HepG2 (cell line): ENCODE measurements around the gene HSD11B2. TPM values are rescaled to one million over a fixed set of nuclear protein-coding genes. Genes with fewer than 3 reads are reported as not detected.

ENCODE experiments used
- ATF5 ChIP-seq: sonication (generic); formaldehyde crosslinking; IDR thresholded peaks from 2 replicates; pipeline ENCODE4 v1.4.0; 2020; ENCODE audit warnings: mild to moderate bottlenecking, low read depth, missing genetic modification reagents
- CENPX ChIP-seq: sonication (generic); formaldehyde crosslinking; IDR thresholded peaks from 2 replicates; pipeline ENCODE4 v1.9.0; 2021; ENCODE audit warnings: mild to moderate bottlenecking, missing genetic modification reagents, moderate library complexity
- DR1 ChIP-seq: sonication (generic); formaldehyde crosslinking; IDR thresholded peaks from 2 replicates; pipeline ENCODE4 v1.8.0; 2021; ENCODE audit warnings: mild to moderate bottlenecking, missing genetic modification reagents, inconsistent platforms
- GTF2F1 ChIP-seq: fragments of 150-350 bp; IDR thresholded peaks from 2 replicates; pipeline ENCODE4 v1.6.1; 2014; ENCODE audit warnings: low read length
- KDM5A ChIP-seq: fragments of 200-600 bp; sonication (generic); IDR thresholded peaks from 2 replicates; pipeline ENCODE4 v1.7.0; 2018; ENCODE audit warnings: antibody characterized with exemption, mild to moderate bottlenecking, low read length, borderline replicate concordance
- SRSF4 ChIP-seq: fragments of 200-400 bp; formaldehyde crosslinking; IDR thresholded peaks from one replicate; pipeline ENCODE4 v1.6.1; 2018; ENCODE audit warnings: mild to moderate bottlenecking, low read depth, low read length, moderate library complexity; ENCODE audit not compliant: poor library complexity, severe bottlenecking
- TCF7L2 ChIP-seq: IDR thresholded peaks from 2 replicates; pipeline ENCODE4 v1.6.1; 2011; ENCODE audit warnings: mild to moderate bottlenecking, low read depth, low read length, moderate library complexity
- TEAD3 ChIP-seq: optimal IDR thresholded peaks from 2 replicates; pipeline ENCODE3; 2016; ENCODE audit warnings: borderline replicate concordance
- ZFX ChIP-seq: sonication (generic); formaldehyde crosslinking; IDR thresholded peaks from 2 replicates; pipeline ENCODE4 v1.4.0; 2020; ENCODE audit warnings: mild to moderate bottlenecking, low read depth, missing genetic modification reagents, moderate library complexity
- ZNF430 ChIP-seq: sonication (generic); formaldehyde crosslinking; IDR thresholded peaks from 2 replicates; pipeline ENCODE4 v1.9.0; 2021; ENCODE audit warnings: mild to moderate bottlenecking, missing genetic modification reagents
- ZNF510 ChIP-seq: sonication (generic); formaldehyde crosslinking; IDR thresholded peaks from 2 replicates; pipeline ENCODE4 v1.4.0; 2020; ENCODE audit warnings: low read depth, mild to moderate bottlenecking, missing genetic modification reagents
- ZNF75D ChIP-seq: sonication (generic); formaldehyde crosslinking; IDR thresholded peaks from 2 replicates; pipeline ENCODE4 v1.8.1; 2023; ENCODE audit warnings: missing genetic modification reagents, mild to moderate bottlenecking, borderline replicate concordance
- polyA plus RNA-seq, 8 experiments: library from polyadenylated mRNA; depleted of rRNA in 3 of 8; stranded (reverse) in 7 of 8; unstranded in 1 of 8; fragments of >200 nt; fragmentation: Illumina TruSeq in 4 of 8; extraction: Trizol in 4 of 8; gene quantifications; 2 replicates each; pipeline versions ENCODE4 v1.2.1 to v1.2.3, GENCODE V29; 2011 to 2016; ENCODE audit warnings: low read depth in 4 of 8, missing spikeins in 1 of 8, mixed read lengths in 1 of 8; ENCODE audit not compliant: insufficient read depth in 1 of 8
- total RNA-seq, 5 experiments: library from RNA; depleted of rRNA; stranded (reverse); fragments of >200 nt; fragmentation: Illumina TruSeq; extraction: Trizol; gene quantifications; 2 replicates each; pipeline ENCODE4 v1.2.3, GENCODE V29; 2016; ENCODE audit warnings: low read depth in 1 of 5
- TF ChIP-seq, protein P1 (sequence below): sonication (generic); formaldehyde crosslinking; IDR thresholded peaks from 2 replicates; pipeline ENCODE4 v1.4.0; 2020; ENCODE audit warnings: missing genetic modification reagents
- TF ChIP-seq, protein P2 (sequence below): sonication (generic); formaldehyde crosslinking; IDR thresholded peaks from 2 replicates; pipeline ENCODE4 v1.9.0; 2021; ENCODE audit warnings: mild to moderate bottlenecking, missing genetic modification reagents
- TF ChIP-seq, protein P3 (sequence below): sonication (generic); formaldehyde crosslinking; IDR thresholded peaks from 2 replicates; pipeline ENCODE4 v1.4.0; 2020; ENCODE audit warnings: missing genetic modification reagents, borderline replicate concordance

The HSD11B2 gene
- total and polyA plus RNA-seq, 2 of the 13 experiments (the other 11 are each of a cell fraction or from before 2014, with no cell fraction given): 8.9 to 13.6 TPM

GRCh38 chr16:67415872-67416793 lies 14.8 kb upstream of the HSD11B2 start, which contains the start of gene ZDHHC1 (continued):
- TF ChIP-seq, protein P1, sequence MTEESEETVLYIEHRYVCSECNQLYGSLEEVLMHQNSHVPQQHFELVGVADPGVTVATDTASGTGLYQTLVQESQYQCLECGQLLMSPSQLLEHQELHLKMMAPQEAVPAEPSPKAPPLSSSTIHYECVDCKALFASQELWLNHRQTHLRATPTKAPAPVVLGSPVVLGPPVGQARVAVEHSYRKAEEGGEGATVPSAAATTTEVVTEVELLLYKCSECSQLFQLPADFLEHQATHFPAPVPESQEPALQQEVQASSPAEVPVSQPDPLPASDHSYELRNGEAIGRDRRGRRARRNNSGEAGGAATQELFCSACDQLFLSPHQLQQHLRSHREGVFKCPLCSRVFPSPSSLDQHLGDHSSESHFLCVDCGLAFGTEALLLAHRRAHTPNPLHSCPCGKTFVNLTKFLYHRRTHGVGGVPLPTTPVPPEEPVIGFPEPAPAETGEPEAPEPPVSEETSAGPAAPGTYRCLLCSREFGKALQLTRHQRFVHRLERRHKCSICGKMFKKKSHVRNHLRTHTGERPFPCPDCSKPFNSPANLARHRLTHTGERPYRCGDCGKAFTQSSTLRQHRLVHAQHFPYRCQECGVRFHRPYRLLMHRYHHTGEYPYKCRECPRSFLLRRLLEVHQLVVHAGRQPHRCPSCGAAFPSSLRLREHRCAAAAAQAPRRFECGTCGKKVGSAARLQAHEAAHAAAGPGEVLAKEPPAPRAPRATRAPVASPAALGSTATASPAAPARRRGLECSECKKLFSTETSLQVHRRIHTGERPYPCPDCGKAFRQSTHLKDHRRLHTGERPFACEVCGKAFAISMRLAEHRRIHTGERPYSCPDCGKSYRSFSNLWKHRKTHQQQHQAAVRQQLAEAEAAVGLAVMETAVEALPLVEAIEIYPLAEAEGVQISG (CRISPR knock-in tag): peak; percentile 71; the same call in 1 of the 2 replicates
- peak; percentile 23 for TF ChIP-seq TEAD3 (CRISPR knock-in tag)
- TF ChIP-seq KDM5A: no peak
- peak; percentile 99 for TF ChIP-seq ZFX (CRISPR knock-in tag)
- no peak for TF ChIP-seq ZNF75D (CRISPR knock-in tag)
- TF ChIP-seq TCF7L2: no peak
- no peak for TF ChIP-seq SRSF4
- TF ChIP-seq ZNF430 (CRISPR knock-in tag): peak; percentile 57; the same call in 1 of the 2 replicates
- peak; percentile 79; the same call in 1 of the 2 replicates for TF ChIP-seq ZNF510 (CRISPR knock-in tag)
- peak; percentile 49; the same call in 1 of the 2 replicates for TF ChIP-seq DR1 (CRISPR knock-in tag)
- TF ChIP-seq GTF2F1: no peak
- TF ChIP-seq, protein P2, sequence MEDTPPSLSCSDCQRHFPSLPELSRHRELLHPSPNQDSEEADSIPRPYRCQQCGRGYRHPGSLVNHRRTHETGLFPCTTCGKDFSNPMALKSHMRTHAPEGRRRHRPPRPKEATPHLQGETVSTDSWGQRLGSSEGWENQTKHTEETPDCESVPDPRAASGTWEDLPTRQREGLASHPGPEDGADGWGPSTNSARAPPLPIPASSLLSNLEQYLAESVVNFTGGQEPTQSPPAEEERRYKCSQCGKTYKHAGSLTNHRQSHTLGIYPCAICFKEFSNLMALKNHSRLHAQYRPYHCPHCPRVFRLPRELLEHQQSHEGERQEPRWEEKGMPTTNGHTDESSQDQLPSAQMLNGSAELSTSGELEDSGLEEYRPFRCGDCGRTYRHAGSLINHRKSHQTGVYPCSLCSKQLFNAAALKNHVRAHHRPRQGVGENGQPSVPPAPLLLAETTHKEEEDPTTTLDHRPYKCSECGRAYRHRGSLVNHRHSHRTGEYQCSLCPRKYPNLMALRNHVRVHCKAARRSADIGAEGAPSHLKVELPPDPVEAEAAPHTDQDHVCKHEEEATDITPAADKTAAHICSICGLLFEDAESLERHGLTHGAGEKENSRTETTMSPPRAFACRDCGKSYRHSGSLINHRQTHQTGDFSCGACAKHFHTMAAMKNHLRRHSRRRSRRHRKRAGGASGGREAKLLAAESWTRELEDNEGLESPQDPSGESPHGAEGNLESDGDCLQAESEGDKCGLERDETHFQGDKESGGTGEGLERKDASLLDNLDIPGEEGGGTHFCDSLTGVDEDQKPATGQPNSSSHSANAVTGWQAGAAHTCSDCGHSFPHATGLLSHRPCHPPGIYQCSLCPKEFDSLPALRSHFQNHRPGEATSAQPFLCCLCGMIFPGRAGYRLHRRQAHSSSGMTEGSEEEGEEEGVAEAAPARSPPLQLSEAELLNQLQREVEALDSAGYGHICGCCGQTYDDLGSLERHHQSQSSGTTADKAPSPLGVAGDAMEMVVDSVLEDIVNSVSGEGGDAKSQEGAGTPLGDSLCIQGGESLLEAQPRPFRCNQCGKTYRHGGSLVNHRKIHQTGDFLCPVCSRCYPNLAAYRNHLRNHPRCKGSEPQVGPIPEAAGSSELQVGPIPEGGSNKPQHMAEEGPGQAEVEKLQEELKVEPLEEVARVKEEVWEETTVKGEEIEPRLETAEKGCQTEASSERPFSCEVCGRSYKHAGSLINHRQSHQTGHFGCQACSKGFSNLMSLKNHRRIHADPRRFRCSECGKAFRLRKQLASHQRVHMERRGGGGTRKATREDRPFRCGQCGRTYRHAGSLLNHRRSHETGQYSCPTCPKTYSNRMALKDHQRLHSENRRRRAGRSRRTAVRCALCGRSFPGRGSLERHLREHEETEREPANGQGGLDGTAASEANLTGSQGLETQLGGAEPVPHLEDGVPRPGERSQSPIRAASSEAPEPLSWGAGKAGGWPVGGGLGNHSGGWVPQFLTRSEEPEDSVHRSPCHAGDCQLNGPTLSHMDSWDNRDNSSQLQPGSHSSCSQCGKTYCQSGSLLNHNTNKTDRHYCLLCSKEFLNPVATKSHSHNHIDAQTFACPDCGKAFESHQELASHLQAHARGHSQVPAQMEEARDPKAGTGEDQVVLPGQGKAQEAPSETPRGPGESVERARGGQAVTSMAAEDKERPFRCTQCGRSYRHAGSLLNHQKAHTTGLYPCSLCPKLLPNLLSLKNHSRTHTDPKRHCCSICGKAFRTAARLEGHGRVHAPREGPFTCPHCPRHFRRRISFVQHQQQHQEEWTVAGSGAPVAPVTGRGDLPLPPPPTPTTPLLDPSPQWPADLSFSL: no peak
- TF ChIP-seq CENPX (CRISPR knock-in tag): no peak
- TF ChIP-seq, protein P3, sequence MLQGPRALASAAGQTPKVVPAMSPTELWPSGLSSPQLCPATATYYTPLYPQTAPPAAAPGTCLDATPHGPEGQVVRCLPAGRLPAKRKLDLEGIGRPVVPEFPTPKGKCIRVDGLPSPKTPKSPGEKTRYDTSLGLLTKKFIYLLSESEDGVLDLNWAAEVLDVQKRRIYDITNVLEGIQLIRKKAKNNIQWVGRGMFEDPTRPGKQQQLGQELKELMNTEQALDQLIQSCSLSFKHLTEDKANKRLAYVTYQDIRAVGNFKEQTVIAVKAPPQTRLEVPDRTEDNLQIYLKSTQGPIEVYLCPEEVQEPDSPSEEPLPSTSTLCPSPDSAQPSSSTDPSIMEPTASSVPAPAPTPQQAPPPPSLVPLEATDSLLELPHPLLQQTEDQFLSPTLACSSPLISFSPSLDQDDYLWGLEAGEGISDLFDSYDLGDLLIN (CRISPR knock-in tag): peak; percentile 71; the same call in 1 of the 2 replicates
- TF ChIP-seq ATF5 (CRISPR knock-in tag): no peak
